Measurements from ENCODE around the gene CYLD.

DNA sequence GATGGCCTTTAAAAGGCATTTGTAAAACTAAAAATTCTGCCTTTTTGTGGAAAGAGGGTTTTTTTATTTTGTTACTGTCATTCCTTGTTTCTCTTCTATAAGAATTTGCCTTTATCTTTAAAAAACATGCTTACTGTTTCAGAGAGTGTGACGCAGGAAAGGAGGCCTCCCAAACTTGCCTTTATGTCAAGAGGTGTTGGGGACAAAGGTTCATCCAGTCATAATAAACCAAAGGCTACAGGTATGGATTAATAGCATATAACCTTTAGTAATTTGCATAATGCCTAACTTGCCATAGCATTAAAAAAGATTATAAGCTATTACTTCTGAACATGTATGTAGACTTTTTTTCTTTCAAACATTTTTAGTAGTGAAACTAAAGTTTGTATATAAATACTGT lies 34.2 kb downstream of the CYLD start:
- TF ChIP-seq, protein P1, sequence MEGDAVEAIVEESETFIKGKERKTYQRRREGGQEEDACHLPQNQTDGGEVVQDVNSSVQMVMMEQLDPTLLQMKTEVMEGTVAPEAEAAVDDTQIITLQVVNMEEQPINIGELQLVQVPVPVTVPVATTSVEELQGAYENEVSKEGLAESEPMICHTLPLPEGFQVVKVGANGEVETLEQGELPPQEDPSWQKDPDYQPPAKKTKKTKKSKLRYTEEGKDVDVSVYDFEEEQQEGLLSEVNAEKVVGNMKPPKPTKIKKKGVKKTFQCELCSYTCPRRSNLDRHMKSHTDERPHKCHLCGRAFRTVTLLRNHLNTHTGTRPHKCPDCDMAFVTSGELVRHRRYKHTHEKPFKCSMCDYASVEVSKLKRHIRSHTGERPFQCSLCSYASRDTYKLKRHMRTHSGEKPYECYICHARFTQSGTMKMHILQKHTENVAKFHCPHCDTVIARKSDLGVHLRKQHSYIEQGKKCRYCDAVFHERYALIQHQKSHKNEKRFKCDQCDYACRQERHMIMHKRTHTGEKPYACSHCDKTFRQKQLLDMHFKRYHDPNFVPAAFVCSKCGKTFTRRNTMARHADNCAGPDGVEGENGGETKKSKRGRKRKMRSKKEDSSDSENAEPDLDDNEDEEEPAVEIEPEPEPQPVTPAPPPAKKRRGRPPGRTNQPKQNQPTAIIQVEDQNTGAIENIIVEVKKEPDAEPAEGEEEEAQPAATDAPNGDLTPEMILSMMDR (IDR thresholded peaks at IDR 0.05): no peak
- TF ChIP-seq POLR2AphosphoS5 (IDR thresholded peaks at IDR 0.05) (no peak), POLR2A (IDR thresholded peaks at IDR 0.05) (no peak)

Data from prostate gland (tissue), 2 donors.